A673 (cell line): ENCODE results near the gene MESD. TPM values are rescaled to one million over a fixed set of nuclear protein-coding genes. Genes with fewer than 3 reads are reported as not detected.
A peak's percentile ranks its signal among the peaks of the same experiment; 100 is the strongest.

ENCODE experiments used
- BruUV-seq: library from RNA; stranded (reverse); fragments of 400-500 nt; replicated peaks from 2 replicates; lab custom pipeline; 2021; lab: Mats Ljungman, UMichigan
- CTCF ChIA-PET: fragments of 300-600 bp; sonication (Branson Sonifier 250); formaldehyde crosslinking; loops from one replicate; lab custom pipeline; 2022; ENCODE audit warnings: antibody characterized with exemption; lab: Charles Lee
- POLR2A ChIA-PET: fragments of 300-600 bp; sonication (Branson Sonifier 250); formaldehyde crosslinking; loops from one replicate; lab custom pipeline; 2022; ENCODE audit warnings: antibody characterized with exemption; ENCODE audit not compliant: low non-redundant PET; lab: Charles Lee
- DNase-seq: peaks from one replicate; pipeline ENCODE4 v3.0.0-alpha.2; 2015; ENCODE audit warnings: low spot score
- H3K27ac ChIP-seq: fragments of 200-600 bp; sonication (generic); 2 replicates; pipeline ENCODE4 v1.5.1; 2016; ENCODE audit warnings: mixed run types, low read depth, mild to moderate bottlenecking, mixed read lengths, antibody characterized with exemption, low read length; ENCODE audit not compliant: poor library complexity, severe bottlenecking
- H3K27me3 ChIP-seq: fragments of 200-600 bp; sonication (generic); replicated peaks from 2 replicates; pipeline ENCODE4 v1.6.1; 2017; ENCODE audit warnings: mixed run types, low read depth, mild to moderate bottlenecking, mixed read lengths, antibody characterized with exemption, low read length; ENCODE audit not compliant: insufficient read depth, poor library complexity
- H3K36me3 ChIP-seq: fragments of 200-600 bp; sonication (generic); 2 replicates; pipeline ENCODE4 v1.6.1; 2016; ENCODE audit warnings: mixed run types, mild to moderate bottlenecking, mixed read lengths, antibody characterized with exemption, low read length; ENCODE audit not compliant: insufficient read depth, poor library complexity, severe bottlenecking
- H3K4me1 ChIP-seq: fragments of 200-600 bp; sonication (generic); 2 replicates; pipeline ENCODE4 v1.6.1; 2017; ENCODE audit warnings: mixed run types, mild to moderate bottlenecking, mixed read lengths, antibody characterized with exemption, low read length; ENCODE audit not compliant: insufficient read depth, poor library complexity, severe bottlenecking
- H3K4me3 ChIP-seq: fragments of 200-600 bp; sonication (generic); 2 replicates; pipeline ENCODE4 v1.5.1; 2016; ENCODE audit warnings: low read depth, mixed run types, mild to moderate bottlenecking, mixed read lengths, low read length; ENCODE audit not compliant: poor library complexity, severe bottlenecking
- H3K9me3 ChIP-seq: fragments of 200-600 bp; sonication (generic); 2 replicates; pipeline ENCODE4 v1.6.1; 2016; ENCODE audit warnings: mixed run types, low read depth, mild to moderate bottlenecking, mixed read lengths, antibody characterized with exemption, low read length; ENCODE audit not compliant: poor library complexity, severe bottlenecking
- CTCF ChIP-seq: fragments of 300-800, 200-600 bp; sonication (generic); conservative IDR thresholded peaks from 2 replicates; pipeline ENCODE4 v1.5.1; 2017; ENCODE audit warnings: low read depth, mild to moderate bottlenecking, antibody characterized with exemption, low read length, moderate library complexity, mixed read lengths
- EZH2 ChIP-seq: fragments of 200-600 bp; sonication (generic); IDR thresholded peaks from 2 replicates; pipeline ENCODE4 v1.6.1; 2017; ENCODE audit warnings: borderline replicate concordance, low read depth, mild to moderate bottlenecking, mixed read lengths, antibody characterized with exemption, low read length; ENCODE audit not compliant: poor library complexity, severe bottlenecking
- intact Hi-C: fragments of 100-400 bp; cut with micrococcal nuclease; formaldehyde crosslinking; loops from one replicate; pipeline ENCODE4 v1.10.0; 2022; ENCODE audit not compliant: unreplicated experiment
- total RNA-seq: library from RNA; stranded (reverse); gene quantifications from 2 replicates; pipeline ENCODE4 v1.2.3, GENCODE V29; 2021

Gene MESD
- total RNA-seq, 1 experiment from 2014 or later, result 28.1 TPM

GRCh38 chr15:81001152-81002008 is 11.8 kb upstream of the MESD start:
- peak; percentile 68 for DNase-seq
- BruUV-seq, result no TSS peak
- POLR2A ChIA-PET, result interaction anchor here (0.6 kb wide), 2 partner anchors 11 to 12 kb away, joined by 3 to 10 read pairs; no protein-coding TSS in a partner anchor
- Histone ChIP-seq H3K36me3 (no peaks in the 10 kb centered on the region), H3K9me3 (no peaks in the 10 kb centered on the region), H3K4me1 (peaks cover 14% of the 10 kb centered on the region), H3K27me3 (no peaks in the 10 kb centered on the region), H3K27ac (peak overlapping the region; percentile 96), H3K4me3 (peak overlapping the region; percentile 91)
- intact Hi-C loops, result loop anchor here (5.0 to 10.0 kb wide), 2 partner anchors 63 to 106 kb away; no protein-coding TSS in a partner anchor
- CTCF ChIA-PET, result interaction anchor here (0.7 kb wide), 1 partner anchor 31 kb away, joined by 3 read pairs; no protein-coding TSS in a partner anchor
- no peak for TF ChIP-seq CTCF
- no peak for TF ChIP-seq EZH2

- DNase-seq, result peak; percentile 94
- TF ChIP-seq CTCF (no peak), EZH2 (no peak)
- Histone ChIP-seq H3K4me1 (peaks cover 14% of the 10 kb centered on the region), H3K27me3 (no peaks in the 10 kb centered on the region), H3K27ac (peak within 1 kb of the TSS; percentile 96), H3K9me3 (no peaks in the 10 kb centered on the region), H3K4me3 (peak within 1 kb of the TSS; percentile 91), H3K36me3 (no peaks in the 10 kb centered on the region)
- intact Hi-C loops, result loop anchor here (5.0 to 10.0 kb wide), 2 partner anchors 64 to 107 kb away; no protein-coding TSS in a partner anchor
- POLR2A ChIA-PET, result interaction anchor here (0.6 to 0.7 kb wide), 2 partner anchors 10 to 33 kb away, joined by 3 to 6 read pairs; no protein-coding TSS in a partner anchor
- CTCF ChIA-PET, result no interaction called here
- BruUV-seq, result no TSS peak
These were observed 11.1 kb upstream of the MESD start, which contains the start of gene TLNRD1 for GRCh38 chr15:81000624-81001151. Gene TLNRD1 (plus strand): TSS chr15:81000923. CDS start chr15:81002272, 1,349 bp downstream.

GRCh38 chr15:81000144-81000623 is 10.6 kb upstream of the MESD start:
- Histone ChIP-seq H3K4me1 (peaks cover 14% of the 10 kb centered on the region), H3K36me3 (no peaks in the 10 kb centered on the region), H3K9me3 (no peaks in the 10 kb centered on the region), H3K27me3 (no peaks in the 10 kb centered on the region), H3K4me3 (peak overlapping the region; percentile 91), H3K27ac (peak overlapping the region; percentile 96)
- intact Hi-C loops, result loop anchor here (5.0 to 10.0 kb wide), 2 partner anchors 65 to 107 kb away; no protein-coding TSS in a partner anchor
- no TSS peak for BruUV-seq
- ChIA-PET CTCF (no interaction called here), POLR2A (interaction anchor here (0.6 to 0.7 kb wide), 2 partner anchors 10 to 32 kb away, joined by 3 to 6 read pairs; no protein-coding TSS in a partner anchor)
- peak; percentile 34 for DNase-seq
- TF ChIP-seq CTCF (no peak), EZH2 (no peak)
